Cardiac muscle cell (in vitro differentiated cells and primary cell): ENCODE results near the gene AMER1. TPM values are rescaled to one million over a fixed set of nuclear protein-coding genes. Genes with fewer than 3 reads are reported as not detected.
A peak's percentile ranks its signal among the peaks of the same experiment; 100 is the strongest.

Source experiments
- DNase-seq, 2 donors: peaks; one replicate each; pipeline versions ENCODE4 v3.0.0 to v3.0.0-alpha.2; 2010 to 2017; ENCODE audit warnings: low read depth in 1 of 2, low spot score in 1 of 2
- H3K27ac ChIP-seq: fragments of 200-600 bp; sonication (generic); 2 replicates; pipeline ENCODE4 v1.5.1; 2016
- H3K27me3 ChIP-seq: fragments of 200-600 bp; sonication (generic); 2 replicates; pipeline ENCODE4 v1.6.0; 2016; ENCODE audit warnings: control low read depth
- H3K36me3 ChIP-seq: fragments of 200-600 bp; sonication (generic); 2 replicates; pipeline ENCODE4 v1.5.1; 2016; ENCODE audit warnings: control low read depth
- H3K4me1 ChIP-seq: fragments of 200-600 bp; sonication (generic); 2 replicates; pipeline ENCODE4 v1.8.1; 2017; ENCODE audit warnings: low read depth, mild to moderate bottlenecking, mixed run types
- H3K4me3 ChIP-seq: fragments of 200-600 bp; sonication (generic); 2 replicates; pipeline ENCODE4 v1.5.1; 2016; ENCODE audit warnings: mild to moderate bottlenecking
- H3K9me3 ChIP-seq: fragments of 200-600 bp; sonication (generic); 2 replicates; pipeline ENCODE4 v1.5.1; 2017; ENCODE audit warnings: low read depth, mild to moderate bottlenecking, control low read depth
- CTCF ChIP-seq: IDR thresholded peaks from 2 replicates; pipeline ENCODE4 v1.5.1; 2012; ENCODE audit warnings: low read depth, mild to moderate bottlenecking, low read length
- polyA plus RNA-seq: library from polyadenylated mRNA; unstranded; fragments of >200 nt; fragmentation: Nextera tagmentation; extraction: Ambion mirVana; gene quantifications from 2 replicates; pipeline ENCODE4 v1.2.1, GENCODE V29; 2016
- total RNA-seq: library from RNA; depleted of rRNA; stranded (reverse); fragments of >200 nt; gene quantifications from 2 replicates; pipeline ENCODE4 v1.2.3, GENCODE V29; 2016

AMER1 gene
- total and polyA plus RNA-seq, 2 experiments from 2014 or later: 0.04 to 8.0 TPM

GRCh38 chrX:64190136-64190740, 15.3 kb downstream of the AMER1 start:
- H3K27me3 ChIP-seq: no peaks in the 10 kb centered on the region
- H3K36me3 ChIP-seq: no peaks in the 10 kb centered on the region
- H3K4me3 ChIP-seq: no peak overlapping the region
- no peak for DNase-seq
- no peak for TF ChIP-seq CTCF
- no peaks in the 10 kb centered on the region for H3K9me3 ChIP-seq
- H3K27ac ChIP-seq: no peak overlapping the region
- no peaks in the 10 kb centered on the region for H3K4me1 ChIP-seq

GRCh38 chrX:64188901-64189300, 16.6 kb downstream of the AMER1 start:
- no peak overlapping the region for H3K4me3 ChIP-seq
- no peaks in the 10 kb centered on the region for H3K36me3 ChIP-seq
- no peaks in the 10 kb centered on the region for H3K9me3 ChIP-seq
- no peak for DNase-seq
- H3K27me3 ChIP-seq: no peaks in the 10 kb centered on the region
- no peak for TF ChIP-seq CTCF
- H3K27ac ChIP-seq: no peak overlapping the region
- peaks cover 2% of the 10 kb centered on the region for H3K4me1 ChIP-seq

- H3K9me3 ChIP-seq: no peaks in the 10 kb centered on the region
- no peak overlapping the region for H3K27ac ChIP-seq
- no peaks in the 10 kb centered on the region for H3K36me3 ChIP-seq
- H3K4me1 ChIP-seq: peaks cover 3% of the 10 kb centered on the region
- no peaks in the 10 kb centered on the region for H3K27me3 ChIP-seq
- TF ChIP-seq CTCF: no peak
- DNase-seq: no peak
- H3K4me3 ChIP-seq: no peak overlapping the region
Observed at GRCh38 chrX:64187762-64188150, 17.8 kb downstream of the AMER1 start.

- no peaks in the 10 kb centered on the region for H3K9me3 ChIP-seq
- H3K27ac ChIP-seq: no peak overlapping the region
- H3K4me3 ChIP-seq: no peak overlapping the region
- TF ChIP-seq CTCF: no peak
- no peaks in the 10 kb centered on the region for H3K27me3 ChIP-seq
- DNase-seq: peak in 1 of 2 donors; percentile 56
- peaks cover 5% of the 10 kb centered on the region for H3K4me1 ChIP-seq
- no peaks in the 10 kb centered on the region for H3K36me3 ChIP-seq
Observed at GRCh38 chrX:64186974-64187761, 18.3 kb downstream of the AMER1 start.

GRCh38 chrX:64184396-64184795, 21.1 kb downstream of the AMER1 start:
- Histone ChIP-seq H3K4me3 (no peak overlapping the region), H3K4me1 (peaks cover 7% of the 10 kb centered on the region), H3K9me3 (no peaks in the 10 kb centered on the region), H3K27ac (no peak overlapping the region), H3K36me3 (no peaks in the 10 kb centered on the region), H3K27me3 (no peaks in the 10 kb centered on the region)
- no peak for TF ChIP-seq CTCF
- DNase-seq: no peak
